Measurements from ENCODE around the gene SLC6A15.

GRCh38 chr12:84816916-84817695 lies 95.5 kb downstream of the SLC6A15 start:
- TF ChIP-seq REST (IDR thresholded peaks at IDR 0.05; ENCODE audit: insufficient replicate concordance, low read depth) (no peak), CTCF (IDR thresholded peaks at IDR 0.05; ENCODE audit: insufficient read depth, low read length) (no peak)
